HK-2 (cell line): ENCODE data around the gene TMEM39B.
"Not testable (repeated sequence)": the region's sequence is repeated elsewhere in the genome, so short reads cannot be mapped to it uniquely, and the experiment has no call there.

ENCODE experiments used
- DNase-seq: peaks from one replicate; pipeline ENCODE4 v3.0.0-alpha.2; 2018; ENCODE audit not compliant: unreplicated experiment

TMEM39B gene

DNA sequence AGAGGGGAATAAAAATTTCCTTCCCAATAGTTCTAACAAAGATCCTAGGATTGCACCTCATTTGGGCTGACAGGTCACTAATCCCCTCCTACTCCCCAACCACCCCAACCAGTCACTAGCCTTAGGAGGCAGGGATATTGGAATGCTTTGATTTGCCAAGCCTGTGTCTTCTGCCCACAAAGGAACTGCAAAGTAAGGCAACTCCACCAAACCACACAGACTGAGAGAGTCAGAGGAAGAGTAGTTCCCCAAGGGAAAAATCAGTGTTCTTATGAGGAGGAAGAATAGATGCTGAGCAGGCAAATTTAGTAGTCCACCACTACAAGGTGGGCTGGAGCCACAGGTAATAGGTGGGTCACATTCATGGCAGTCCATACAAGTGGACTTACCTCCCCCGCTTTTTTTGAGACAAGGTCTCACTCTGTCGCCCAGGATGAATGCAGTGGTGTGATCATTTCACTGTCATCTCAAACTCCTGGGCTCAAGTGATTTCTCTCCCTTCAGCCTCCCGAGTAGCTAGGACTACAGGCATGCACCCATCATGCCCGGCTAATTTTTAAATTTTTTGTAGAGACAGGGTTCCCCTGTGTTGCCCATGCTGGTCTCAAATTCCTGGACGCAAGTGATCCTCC, 3.7 kb upstream of the TMEM39B start:
- DNase-seq = no peak

GRCh38 chr1:32071758-32072621, 749 bp upstream of the TMEM39B start:
- DNase-seq = no peak

- no peak for DNase-seq
Measured at GRCh38 chr1:32073299-32074229, 825 bp downstream of the TMEM39B start.

GRCh38 chr1:32074841-32075240, 2.1 kb downstream of the TMEM39B start:
- no peak for DNase-seq

DNA sequence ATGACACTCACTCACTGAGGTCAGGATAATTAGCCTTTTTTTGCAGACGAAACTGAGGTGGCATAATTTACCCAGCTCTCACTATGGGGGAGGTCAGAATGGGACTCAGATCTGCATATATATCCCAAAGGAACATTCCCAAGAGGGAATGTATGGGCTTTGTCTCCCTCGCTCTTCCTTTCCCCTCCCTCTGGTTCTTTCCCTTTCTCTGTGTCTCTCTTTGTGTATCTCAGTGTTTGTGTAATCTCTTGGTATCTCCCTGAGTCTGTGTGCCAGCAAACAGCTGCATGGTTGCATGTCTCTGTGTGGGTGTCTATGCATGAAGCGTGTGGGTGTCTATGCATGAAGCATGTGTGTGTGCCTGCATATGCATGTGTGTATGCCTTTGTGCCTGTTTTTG, 4.7 kb downstream of the TMEM39B start:
- DNase-seq = no peak

- no peak for DNase-seq
Measured at GRCh38 chr1:32082022-32082421, 9.3 kb downstream of the TMEM39B start.

- DNase-seq = not testable (repeated sequence)
Measured at GRCh38 chr1:32086381-32086780, 13.6 kb downstream of the TMEM39B start.

DNA sequence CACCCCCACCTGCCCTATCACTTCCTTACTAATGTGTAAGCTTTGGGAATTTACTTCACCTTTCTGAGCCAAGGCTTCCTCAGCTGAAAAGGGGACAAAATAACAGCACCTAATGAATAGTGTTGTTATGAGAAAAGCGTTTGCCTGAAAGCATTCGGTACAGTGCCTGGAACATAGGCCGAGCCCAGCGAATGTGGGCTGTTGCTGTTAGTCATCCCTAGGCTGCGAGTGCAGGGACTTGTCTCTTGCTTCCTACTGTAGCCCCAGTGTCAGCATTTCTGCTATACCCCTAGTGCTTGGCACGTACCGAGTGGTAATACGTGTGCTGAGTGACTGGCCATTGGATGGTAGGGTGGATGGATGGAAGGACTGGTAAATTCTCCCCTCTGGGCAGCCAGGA, 18.4 kb downstream of the TMEM39B start:
- DNase-seq = no peak

- no peak for DNase-seq
Measured at GRCh38 chr1:32091591-32091990, 18.9 kb downstream of the TMEM39B start.

- DNase-seq = no peak
Measured at GRCh38 chr1:32094746-32095521, 22.2 kb downstream of the TMEM39B start.

DNA sequence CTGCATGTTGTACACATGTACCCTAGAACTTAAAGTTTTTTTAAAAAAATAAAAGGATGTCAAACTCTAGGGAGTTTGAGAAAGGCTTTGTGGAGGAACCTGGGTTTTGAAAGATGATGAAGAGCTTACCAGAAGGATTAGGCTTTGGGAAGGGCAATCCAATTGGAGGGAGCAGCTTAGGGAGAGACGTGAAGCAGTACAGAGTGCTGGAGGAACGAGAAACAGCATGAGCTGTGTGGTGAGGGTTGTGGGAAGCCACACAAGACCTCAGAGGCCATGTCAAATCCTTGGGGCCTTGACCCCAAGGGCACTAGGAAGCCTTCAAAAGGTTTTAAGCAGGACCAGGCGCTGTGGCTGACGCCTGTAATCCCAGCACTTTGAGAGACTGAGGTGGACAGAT, 26.7 kb downstream of the TMEM39B start:
- no peak for DNase-seq

DNA sequence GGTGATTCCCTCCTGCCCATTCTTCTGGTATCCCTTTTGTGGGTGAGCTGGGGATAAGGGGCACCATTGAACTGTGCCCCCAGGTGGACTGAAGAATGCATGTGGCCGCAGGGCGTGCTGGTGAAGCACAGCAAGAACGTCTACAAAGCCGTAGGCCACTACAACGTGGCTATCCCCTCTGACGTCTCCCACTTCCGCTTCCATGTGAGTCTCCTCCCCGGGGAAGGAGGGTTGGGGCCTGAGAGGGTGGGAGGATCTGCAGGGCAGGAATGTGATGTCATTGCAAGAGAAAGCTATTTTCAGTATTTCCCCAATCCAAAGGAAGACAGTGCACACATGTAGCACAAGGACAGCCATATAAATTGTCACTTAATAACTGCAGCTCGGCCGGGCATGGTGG, 27.6 kb downstream of the TMEM39B start:
- DNase-seq = no peak

- DNase-seq = no peak
Measured at GRCh38 chr1:32100807-32101708, 28.3 kb downstream of the TMEM39B start.

- no peak for DNase-seq
Measured at GRCh38 chr1:32104127-32104526, 31.4 kb downstream of the TMEM39B start.

DNA sequence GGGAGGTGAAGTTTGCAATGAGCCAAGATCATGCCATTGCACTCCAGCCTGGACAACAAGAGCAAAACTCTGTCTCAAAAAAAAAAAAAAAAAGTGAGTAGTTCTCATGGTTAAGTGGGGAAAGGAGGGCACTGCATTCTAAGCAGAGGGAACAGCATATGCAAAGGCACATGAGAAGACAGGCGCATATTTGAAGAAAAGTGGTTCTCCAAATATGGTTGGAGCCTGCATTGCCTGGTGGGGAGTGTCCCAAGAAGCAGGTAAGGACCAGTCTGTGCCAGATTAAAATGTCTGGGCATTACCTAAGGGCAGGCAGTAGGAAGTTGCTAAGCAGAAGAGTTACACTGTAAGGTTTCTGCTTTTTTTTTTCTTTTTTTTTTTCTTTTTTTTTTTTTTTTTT, 32.6 kb downstream of the TMEM39B start:
- no peak for DNase-seq

DNA sequence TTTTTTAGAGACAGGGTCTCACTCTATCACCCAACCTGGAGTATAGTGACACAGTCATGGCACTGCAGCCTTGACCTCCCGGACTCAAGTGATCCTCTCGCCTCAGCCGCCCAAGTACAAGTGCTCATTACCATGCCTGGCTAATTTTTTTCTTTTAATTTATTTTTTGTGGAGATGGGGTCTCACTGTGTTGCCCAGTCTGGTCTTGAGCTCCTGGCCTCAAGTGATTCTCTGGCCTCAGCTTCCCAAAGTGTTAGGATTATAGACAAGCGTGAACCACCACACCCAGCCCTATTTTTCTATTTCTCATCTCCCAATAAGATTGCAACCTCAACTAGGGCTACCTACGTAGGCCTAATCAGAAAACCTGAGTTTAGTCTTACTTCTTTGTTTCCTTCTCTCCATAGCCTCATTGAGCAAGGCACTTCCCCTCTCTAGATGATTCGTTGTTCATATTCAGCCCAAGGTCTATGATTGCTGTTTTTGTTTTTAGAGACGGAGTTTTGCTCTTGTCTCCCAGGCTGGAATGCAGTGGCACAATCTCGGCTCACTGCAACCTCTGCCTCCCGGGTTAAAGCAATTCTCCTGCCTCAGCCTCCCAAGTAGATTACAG, 34.0 kb downstream of the TMEM39B start:
- no peak for DNase-seq

DNA sequence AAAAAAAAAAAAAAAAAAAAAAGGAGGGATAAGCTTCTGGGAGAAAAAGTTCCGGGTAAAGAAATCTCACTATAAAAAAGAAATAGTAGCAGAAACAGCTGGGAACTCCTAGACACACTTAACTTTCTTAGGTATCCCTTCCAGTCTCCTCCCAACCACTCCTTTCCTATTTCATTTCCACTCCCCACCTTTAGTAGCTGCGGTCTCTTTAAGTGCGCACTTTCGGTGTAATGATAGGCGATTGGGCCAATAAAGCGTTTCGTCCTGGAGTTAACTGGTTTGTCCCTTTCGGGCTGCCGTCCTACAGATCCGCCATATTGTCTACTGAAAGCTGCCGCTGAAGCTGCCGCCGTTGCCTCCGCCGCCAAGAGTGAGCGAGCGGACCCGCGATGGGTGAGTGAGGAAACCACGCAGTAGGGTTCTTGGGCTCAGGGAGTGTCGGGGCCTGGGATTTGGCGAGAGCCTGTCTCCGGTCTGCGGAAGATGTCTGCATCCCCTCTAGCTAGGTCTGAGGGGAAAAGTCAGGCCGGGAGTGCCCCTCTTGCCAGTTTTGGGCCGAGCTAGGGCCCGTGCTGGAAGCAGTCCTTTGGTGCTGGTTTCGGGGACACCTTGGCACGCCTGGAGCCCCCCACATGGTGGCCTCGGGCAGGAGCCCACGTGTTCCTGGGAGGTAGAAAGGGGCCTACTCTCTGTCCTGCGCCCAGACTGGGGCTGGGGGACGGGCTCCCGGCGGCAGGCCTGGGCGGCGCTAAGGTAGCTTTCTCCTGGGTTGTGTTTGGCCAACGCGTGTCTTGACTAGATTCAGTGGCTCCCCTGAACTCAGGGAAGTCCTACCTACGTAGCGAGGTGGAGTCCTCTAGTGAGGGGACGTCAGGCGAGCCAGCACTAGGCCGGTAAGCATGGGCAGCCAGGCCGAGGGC, 35.3 kb downstream of the TMEM39B start, which contains the start of gene KPNA6:
Gene KPNA6, plus strand, starts transcription at position 315 of the 920 bp plus-strand sequence. Its CDS starts 75 bp downstream, at position 390.
- DNase-seq = peak; percentile 92

- DNase-seq = no peak
Measured at GRCh38 chr1:32111040-32111623, 38.4 kb downstream of the TMEM39B start.
